Astrocyte (in vitro differentiated cells and primary cell): ENCODE measurements around the gene CDHR4.

Source experiments
- EZH2 ChIP-seq: IDR thresholded peaks from 2 replicates; pipeline ENCODE4 v1.6.1; 2012; ENCODE audit warnings: mild to moderate bottlenecking, low read length, inconsistent platforms; ENCODE audit not compliant: insufficient read depth
- TF ChIP-seq, protein P1 (sequence below): IDR thresholded peaks from 2 replicates; pipeline ENCODE4 v1.5.1; 2011; ENCODE audit warnings: low read depth, mild to moderate bottlenecking, inconsistent platforms, low read length, moderate library complexity; ENCODE audit not compliant: insufficient read depth

DNA sequence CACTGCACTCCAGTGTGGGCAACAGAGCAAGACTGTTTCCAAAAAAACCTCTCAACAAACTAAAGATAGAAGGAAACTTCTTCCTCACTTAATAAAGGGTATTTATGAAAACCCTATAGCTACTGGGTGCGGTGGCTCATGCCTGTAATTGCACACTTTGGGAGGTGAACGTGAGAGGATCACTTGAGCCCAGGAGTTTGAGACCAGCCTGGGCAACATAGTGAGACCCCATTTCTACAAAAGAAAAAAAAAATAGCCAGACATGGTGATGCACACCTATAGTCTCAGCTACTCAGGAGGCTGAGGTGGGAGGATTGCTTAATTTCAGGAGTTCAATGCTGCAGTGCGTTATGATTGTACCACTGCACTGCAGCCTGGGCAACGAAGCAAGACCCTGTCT lies 35.7 kb downstream of the CDHR4 start:
- no peak for TF ChIP-seq EZH2
- TF ChIP-seq, protein P1, sequence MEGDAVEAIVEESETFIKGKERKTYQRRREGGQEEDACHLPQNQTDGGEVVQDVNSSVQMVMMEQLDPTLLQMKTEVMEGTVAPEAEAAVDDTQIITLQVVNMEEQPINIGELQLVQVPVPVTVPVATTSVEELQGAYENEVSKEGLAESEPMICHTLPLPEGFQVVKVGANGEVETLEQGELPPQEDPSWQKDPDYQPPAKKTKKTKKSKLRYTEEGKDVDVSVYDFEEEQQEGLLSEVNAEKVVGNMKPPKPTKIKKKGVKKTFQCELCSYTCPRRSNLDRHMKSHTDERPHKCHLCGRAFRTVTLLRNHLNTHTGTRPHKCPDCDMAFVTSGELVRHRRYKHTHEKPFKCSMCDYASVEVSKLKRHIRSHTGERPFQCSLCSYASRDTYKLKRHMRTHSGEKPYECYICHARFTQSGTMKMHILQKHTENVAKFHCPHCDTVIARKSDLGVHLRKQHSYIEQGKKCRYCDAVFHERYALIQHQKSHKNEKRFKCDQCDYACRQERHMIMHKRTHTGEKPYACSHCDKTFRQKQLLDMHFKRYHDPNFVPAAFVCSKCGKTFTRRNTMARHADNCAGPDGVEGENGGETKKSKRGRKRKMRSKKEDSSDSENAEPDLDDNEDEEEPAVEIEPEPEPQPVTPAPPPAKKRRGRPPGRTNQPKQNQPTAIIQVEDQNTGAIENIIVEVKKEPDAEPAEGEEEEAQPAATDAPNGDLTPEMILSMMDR, result no peak
